Activated T-cell treated with anti-CD3 and anti-CD28 coated beads, Interleukin-2, amount 50 U/mL, for 72 hours (primary cell): Measurements from ENCODE around the gene SDR42E2. TPM values are rescaled to one million over a fixed set of nuclear protein-coding genes. Genes with fewer than 3 reads are reported as not detected.
A peak's percentile ranks its signal among the peaks of the same experiment; 100 is the strongest.
"Not testable (repeated sequence)": the region's sequence is repeated elsewhere in the genome, so short reads cannot be mapped to it uniquely, and the experiment has no call there.

ENCODE experiments used
- ATAC-seq, 2 donors: fragments of 150-1000 bp; cut with Tn5 transposase; replicated peaks in 1 of 2; 2 replicates each; pipeline ENCODE4 v1.10.0; 2021; ENCODE audit warnings: moderate library complexity in 2 of 2, mild to moderate bottlenecking in 1 of 2
- DNase-seq, 2 donors: peaks; one replicate each; pipeline ENCODE4 v3.0.0; 2021 to 2022; ENCODE audit warnings: mixed read lengths in 1 of 2
- H3K27ac Mint-ChIP-seq: one replicate; pipeline ENCODE4 v1.8.0; 2022; ENCODE audit warnings: mild to moderate bottlenecking, moderate library complexity, mixed read lengths
- H3K27me3 Mint-ChIP-seq: one replicate; pipeline ENCODE4 v1.8.0; 2022; ENCODE audit warnings: low read depth, mixed read lengths
- H3K36me3 Mint-ChIP-seq, 2 donors: one replicate each; pipeline ENCODE4 v1.8.0; 2022; ENCODE audit warnings: mixed read lengths in 2 of 2, mild to moderate bottlenecking in 1 of 2; ENCODE audit not compliant: insufficient read depth in 2 of 2
- H3K4me1 Mint-ChIP-seq: one replicate; pipeline ENCODE4 v1.8.0; 2022; ENCODE audit warnings: low read depth, mixed read lengths
- H3K4me3 Mint-ChIP-seq, 2 donors: one replicate each; pipeline ENCODE4 v1.8.0; 2022; ENCODE audit warnings: mild to moderate bottlenecking in 2 of 2, mixed read lengths in 2 of 2, moderate library complexity in 2 of 2
- H3K9me3 Mint-ChIP-seq, 2 donors: one replicate each; pipeline ENCODE4 v1.8.0; 2022; ENCODE audit warnings: mixed read lengths in 2 of 2
- total RNA-seq, 2 donors: library from RNA; stranded (reverse); gene quantifications; one replicate each; pipeline ENCODE4 v1.2.3, GENCODE V29; 2022

Gene SDR42E2
- total RNA-seq, 2 donors from 2014 or later, result 0.19 TPM; not detected in 1

GRCh38 chr16:22189473-22190080, 27.3 kb downstream of the SDR42E2 start:
- Mint-ChIP-seq H3K4me1 (peaks cover 52% of the 10 kb centered on the region), H3K27me3 (no peaks in the 10 kb centered on the region), H3K4me3 (peak overlapping the region; percentile 87 to 91), H3K36me3 (peaks cover 2 to 3% of the 10 kb centered on the region in 2 donors), H3K9me3 (peaks cover 0 to 7% of the 10 kb centered on the region in 2 donors), H3K27ac (peak overlapping the region; percentile 87)
- no peak for ATAC-seq
- DNase-seq, result peak; percentile 36 to 45

DNA sequence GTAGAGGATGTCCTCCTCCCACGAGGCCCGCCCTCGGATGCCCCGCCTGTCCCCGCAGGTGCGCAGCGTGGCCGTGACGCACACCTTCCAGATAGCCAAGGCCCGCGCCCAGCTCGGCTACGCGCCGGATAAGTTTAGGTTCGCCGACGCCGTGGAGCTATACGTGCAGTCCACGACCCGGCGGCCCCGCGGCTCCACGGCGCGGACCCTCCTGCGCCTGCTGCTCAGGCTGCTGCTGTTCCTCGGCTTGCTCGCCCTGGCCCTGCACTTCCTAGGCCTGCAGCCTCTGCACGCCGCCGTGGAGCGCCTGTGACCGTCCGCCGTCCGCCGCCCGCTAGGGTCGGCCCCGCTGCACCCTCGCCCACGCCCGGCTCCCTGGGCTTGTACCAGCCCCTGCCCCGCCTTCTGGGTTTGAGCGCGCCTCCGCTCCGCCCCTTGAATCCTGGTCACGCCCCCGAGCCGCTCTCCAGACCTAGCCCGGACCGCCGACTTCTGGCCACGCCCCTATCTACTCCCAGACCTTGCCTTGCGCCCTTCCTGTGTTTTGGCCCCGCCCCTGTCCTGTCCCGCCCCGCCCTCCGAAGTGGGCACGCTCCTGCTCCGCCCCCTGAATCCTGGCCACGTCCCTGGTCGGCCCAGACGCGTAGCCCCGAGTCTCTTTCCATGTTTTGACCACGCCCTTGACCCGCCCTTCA, 27.9 kb downstream of the SDR42E2 start:
- peak; percentile 67 to 69 for ATAC-seq
- peaks cover 59% of the 10 kb centered on the region for H3K4me1 Mint-ChIP-seq

DNA sequence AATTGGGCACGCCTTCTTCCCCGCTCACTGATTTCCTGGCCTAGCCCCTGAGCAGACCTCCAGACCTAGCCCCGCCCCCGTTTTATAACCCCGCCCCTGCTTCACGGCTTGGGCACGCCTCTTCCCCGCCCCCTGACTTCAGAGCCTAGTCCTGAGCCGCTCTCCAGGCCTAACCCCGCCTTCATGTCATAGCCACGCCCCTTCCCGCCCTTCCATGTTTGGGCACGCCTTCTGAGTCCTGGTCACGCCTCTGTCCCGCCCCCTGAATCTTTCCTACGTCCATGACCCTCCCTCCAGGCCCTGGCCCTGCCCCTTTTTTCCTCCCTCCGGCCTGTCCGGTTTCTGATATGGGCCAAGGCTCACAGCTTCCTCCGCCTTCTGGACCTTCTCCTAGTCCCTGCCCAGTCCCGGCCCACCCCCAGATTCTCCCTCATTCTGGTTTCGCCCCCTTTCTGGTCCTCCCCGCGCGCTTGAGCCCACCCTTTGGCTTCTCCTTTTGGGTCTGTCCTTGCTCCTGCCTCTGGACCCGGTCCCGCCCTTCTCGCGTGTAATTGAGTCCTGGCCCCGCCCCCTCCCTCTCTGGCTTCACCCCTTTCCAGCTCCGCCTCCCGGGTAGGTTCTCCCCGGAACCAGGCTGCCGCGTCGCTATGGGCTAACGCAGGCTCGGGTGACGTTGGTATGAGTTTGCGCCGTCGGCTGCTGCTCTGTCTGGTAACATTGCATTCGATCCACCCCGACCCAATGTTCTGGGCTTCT, 28.6 kb downstream of the SDR42E2 start:
- Mint-ChIP-seq H3K4me1 (peaks cover 66% of the 10 kb centered on the region), H3K27ac (peak overlapping the region; percentile 84), H3K27me3 (no peaks in the 10 kb centered on the region), H3K36me3 (peaks cover 3 to 6% of the 10 kb centered on the region in 2 donors), H3K4me3 (peak overlapping the region; percentile 87 to 91), H3K9me3 (peaks cover 0 to 7% of the 10 kb centered on the region in 2 donors)
- ATAC-seq, result peak; percentile 54 to 63
- DNase-seq, result peak; percentile 98 to 99

More for the DNA sequence above, 27.9 kb downstream of the SDR42E2 start:
- peak; percentile 100 for DNase-seq
- Mint-ChIP-seq H3K4me3 (peak overlapping the region; percentile 87 to 91), H3K36me3 (peaks cover 2 to 6% of the 10 kb centered on the region in 2 donors), H3K9me3 (peaks cover 0 to 7% of the 10 kb centered on the region in 2 donors), H3K27me3 (no peaks in the 10 kb centered on the region), H3K27ac (peak overlapping the region; percentile 87)

DNA sequence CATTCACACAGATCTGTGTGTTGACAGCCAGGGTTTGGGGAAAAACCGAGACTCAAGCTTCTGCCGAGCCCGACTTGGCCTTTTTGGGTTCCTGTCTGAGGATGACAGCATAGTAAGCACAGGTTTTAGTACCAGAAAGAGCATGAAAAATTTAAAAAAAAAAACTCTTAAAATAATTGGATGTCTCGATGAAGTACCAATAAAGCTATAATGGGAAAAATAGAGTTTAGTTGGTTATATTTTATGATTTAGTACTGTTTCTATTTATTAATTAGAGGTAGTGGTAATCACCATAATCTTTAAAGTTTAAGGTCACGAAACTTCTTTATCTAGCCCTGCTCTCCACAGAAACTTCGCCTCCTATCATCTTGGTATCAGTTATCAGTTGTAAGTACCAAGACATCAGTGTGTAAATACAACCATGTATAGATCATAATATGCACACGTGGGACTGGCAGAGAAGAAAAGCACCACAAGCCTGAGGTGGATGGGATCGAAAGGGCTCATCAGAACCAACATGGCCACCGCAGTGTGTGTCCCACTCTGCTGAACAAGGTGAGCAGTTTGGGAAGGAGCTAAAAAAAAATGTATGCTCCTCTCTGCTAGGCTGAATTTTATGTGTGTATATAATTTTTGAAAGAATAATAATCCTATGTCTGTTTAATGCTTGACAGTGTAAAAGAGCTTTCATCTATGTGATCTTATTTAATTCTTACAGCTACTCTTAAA, 29.4 kb downstream of the SDR42E2 start:
- H3K4me3 Mint-ChIP-seq, result peak overlapping the region; percentile 87 to 91
- H3K4me1 Mint-ChIP-seq, result peaks cover 71% of the 10 kb centered on the region
- no peaks in the 10 kb centered on the region for H3K27me3 Mint-ChIP-seq
- H3K27ac Mint-ChIP-seq, result peak overlapping the region; percentile 86
- ATAC-seq, result no peak
- DNase-seq, result peak; percentile 55 to 62
- H3K36me3 Mint-ChIP-seq, result peaks cover 3 to 6% of the 10 kb centered on the region in 2 donors
- H3K9me3 Mint-ChIP-seq, result peaks cover 0 to 7% of the 10 kb centered on the region in 2 donors

- Mint-ChIP-seq H3K4me3 (peak overlapping the region; percentile 87 to 91), H3K9me3 (peaks cover 0 to 7% of the 10 kb centered on the region in 2 donors), H3K27me3 (no peaks in the 10 kb centered on the region), H3K36me3 (peaks cover 3 to 6% of the 10 kb centered on the region in 2 donors), H3K27ac (peak overlapping the region; percentile 86), H3K4me1 (peaks cover 71% of the 10 kb centered on the region)
- peak; percentile 20 to 25 for ATAC-seq
- peak; percentile 87 to 91 for DNase-seq
Observed at GRCh38 chr16:22192261-22193062, 30.2 kb downstream of the SDR42E2 start.

GRCh38 chr16:22193063-22193411, 30.7 kb downstream of the SDR42E2 start:
- no peak for DNase-seq
- Mint-ChIP-seq H3K36me3 (peaks cover 3 to 6% of the 10 kb centered on the region in 2 donors), H3K27ac (peak overlapping the region; percentile 86), H3K4me3 (peak overlapping the region in 1 of 2 donors; percentile 87), H3K9me3 (peaks cover 0 to 7% of the 10 kb centered on the region in 2 donors), H3K27me3 (no peaks in the 10 kb centered on the region), H3K4me1 (peaks cover 72% of the 10 kb centered on the region)
- no peak for ATAC-seq

DNA sequence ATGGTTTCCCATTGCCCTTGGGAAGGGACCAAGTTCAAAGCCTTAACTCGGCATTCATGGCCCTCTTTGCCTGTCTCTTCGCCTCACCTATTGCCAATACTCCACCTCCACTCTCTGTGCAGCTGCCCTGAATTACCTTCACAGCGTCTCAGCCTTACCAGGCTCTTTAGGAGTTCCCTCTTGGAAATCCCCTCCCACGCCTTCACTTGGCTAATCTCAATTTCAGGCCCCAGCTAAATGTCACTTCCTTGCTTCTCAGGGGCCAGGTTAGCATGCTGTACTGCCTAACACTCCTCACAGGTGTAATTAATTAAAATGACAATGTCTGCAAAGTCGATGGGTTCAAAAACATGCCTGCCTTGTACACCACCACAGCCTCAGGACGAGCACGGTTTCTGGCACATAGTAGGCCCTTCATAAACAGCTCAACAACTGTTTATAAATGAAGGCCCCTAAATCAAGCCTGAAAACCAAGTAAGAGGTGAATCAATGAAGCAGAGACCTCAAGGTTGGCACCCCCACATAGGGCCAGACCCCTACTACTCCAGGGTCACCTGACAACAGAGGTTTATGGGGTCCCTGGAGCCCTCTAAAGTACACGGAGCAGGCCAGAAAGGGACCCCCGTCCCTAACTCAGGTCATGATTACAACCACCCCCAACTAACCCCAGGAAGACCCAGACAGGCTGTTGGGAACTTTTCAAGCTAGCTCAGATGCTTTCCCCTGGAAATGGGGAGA, 32.6 kb downstream of the SDR42E2 start:
- peak overlapping the region; percentile 99 for H3K27ac Mint-ChIP-seq
- H3K4me1 Mint-ChIP-seq, result peaks cover 64% of the 10 kb centered on the region
- ATAC-seq, result no peak

DNA sequence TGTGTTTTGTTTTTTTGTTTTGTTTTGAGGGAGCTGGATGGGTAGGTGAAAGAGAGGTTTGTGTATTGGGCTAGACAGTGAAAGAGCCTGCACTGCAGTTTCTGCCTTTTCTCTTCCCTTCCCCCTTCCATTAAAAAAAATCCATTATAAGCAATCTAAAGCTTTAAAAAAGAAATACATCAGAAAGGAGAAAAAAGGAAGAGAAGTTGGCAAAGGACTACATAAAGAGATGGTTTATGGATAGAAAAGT, 33.1 kb downstream of the SDR42E2 start:
- H3K27ac Mint-ChIP-seq, result peak overlapping the region; percentile 99
- H3K4me3 Mint-ChIP-seq, result peak overlapping the region; percentile 83 to 85
- ATAC-seq, result no peak
- peaks cover 64% of the 10 kb centered on the region for H3K4me1 Mint-ChIP-seq
- DNase-seq, result no peak
- peaks cover 0 to 7% of the 10 kb centered on the region in 2 donors for H3K9me3 Mint-ChIP-seq
- H3K27me3 Mint-ChIP-seq, result no peaks in the 10 kb centered on the region
- peaks cover 3 to 6% of the 10 kb centered on the region in 2 donors for H3K36me3 Mint-ChIP-seq

More for the DNA sequence above, 32.6 kb downstream of the SDR42E2 start:
- Mint-ChIP-seq H3K4me3 (peak overlapping the region; percentile 83 to 85), H3K9me3 (peaks cover 0 to 7% of the 10 kb centered on the region in 2 donors), H3K27me3 (no peaks in the 10 kb centered on the region), H3K36me3 (peaks cover 3 to 6% of the 10 kb centered on the region in 2 donors)
- DNase-seq, result peak in 1 of 2 donors; percentile 13

- Mint-ChIP-seq H3K27me3 (no peaks in the 10 kb centered on the region), H3K4me1 (peaks cover 64% of the 10 kb centered on the region), H3K27ac (peak overlapping the region; percentile 99)
Observed at GRCh38 chr16:22195695-22196558, 33.6 kb downstream of the SDR42E2 start.

DNA sequence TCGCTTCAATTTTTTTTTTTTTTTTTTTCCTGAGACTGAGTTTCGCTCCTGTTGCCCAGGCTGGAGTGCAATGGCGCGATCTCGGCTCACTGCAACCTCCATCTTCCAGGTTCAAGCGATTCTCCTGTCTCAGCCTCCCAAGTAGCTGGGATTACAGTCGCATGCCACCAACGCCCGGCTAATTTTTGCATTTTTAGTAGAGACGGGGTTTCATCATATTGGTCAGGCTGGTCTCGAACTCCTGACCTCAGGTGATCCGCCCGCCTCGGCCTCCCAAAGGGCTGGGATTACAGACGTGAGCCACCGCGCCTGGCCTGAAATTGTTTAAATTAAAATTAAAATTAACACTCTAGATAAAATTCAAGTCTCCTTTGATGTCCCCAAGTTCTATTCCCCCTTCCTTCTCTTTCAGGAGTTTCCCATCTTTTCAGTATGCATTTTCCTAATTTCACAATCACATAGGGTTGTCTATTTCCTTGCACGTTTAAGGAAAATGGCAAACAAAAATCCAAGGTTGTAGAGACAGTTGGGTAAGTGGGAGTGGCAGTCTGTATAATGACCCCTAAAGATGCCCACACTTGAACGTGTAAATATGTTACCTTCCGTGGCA, 34.4 kb downstream of the SDR42E2 start:
- not testable (repeated sequence) for H3K9me3 Mint-ChIP-seq, H3K36me3 Mint-ChIP-seq, H3K27me3 Mint-ChIP-seq, DNase-seq, ATAC-seq
- Mint-ChIP-seq H3K4me3 (peak overlapping the region; percentile 83 to 85), H3K27ac (peak overlapping the region; percentile 72), H3K4me1 (peaks cover 63% of the 10 kb centered on the region)

More at GRCh38 chr16:22195695-22196558, 33.6 kb downstream of the SDR42E2 start:
- ATAC-seq, result peak; percentile 22 to 24
- DNase-seq, result peak; percentile 89 to 93
- peak overlapping the region; percentile 83 to 85 for H3K4me3 Mint-ChIP-seq
- H3K9me3 Mint-ChIP-seq, result peaks cover 0 to 7% of the 10 kb centered on the region in 2 donors
- H3K36me3 Mint-ChIP-seq, result peaks cover 3 to 6% of the 10 kb centered on the region in 2 donors
